A549 (cell line): ENCODE measurements around the gene VIL1. TPM values are rescaled to one million over a fixed set of nuclear protein-coding genes. Genes with fewer than 3 reads are reported as not detected.

Source experiments
- ATAC-seq, 2 experiments: fragments of 200-7000 bp in 1 of 2; fragments of >200 bp in 1 of 2; cut with Nextera tagmentation in 1 of 2; cut with Tn5 transposase in 1 of 2; 3 replicates each; pipeline versions ENCODE4 v1.8.0 to v1.9.1; 2018 to 2020; ENCODE audit warnings: mild to moderate bottlenecking in 1 of 2, moderate library complexity in 1 of 2
- CTCF ChIA-PET: fragments of 300-600 bp; sonication (Branson Sonifier 250); formaldehyde crosslinking; extraction: SDS; loops from one replicate; lab custom pipeline; 2021; ENCODE audit warnings: antibody characterized with exemption, inconsistent platforms; lab: Yijun Ruan, JAX
- POLR2A ChIA-PET: fragments of 350-600 bp; formaldehyde crosslinking; extraction: SDS; loops from one replicate; lab custom pipeline; 2021; ENCODE audit warnings: antibody characterized with exemption, inconsistent platforms; lab: Yijun Ruan, JAX
- DNase-seq, 2 experiments: peaks; one replicate each; pipeline versions ENCODE4 v3.0.0 to v3.0.0-alpha.2; 2011 to 2016; ENCODE audit warnings: low read depth in 1 of 2, low spot score in 1 of 2
- FAIRE-seq: peaks from 2 replicates; lab custom pipeline; 2011; peaks lifted over from hg19 to GRCh38; lab: Jason Lieb, UNC
- H3K27ac ChIP-seq, 2 experiments: fragments of >200 bp; sonication (Bioruptor Twin); formaldehyde crosslinking; 3 replicates each; pipeline ENCODE4 v1.5.1; 2016 to 2017
- H3K4me1 ChIP-seq: fragments of >200 bp; sonication (Bioruptor Twin); formaldehyde crosslinking; 3 replicates; pipeline ENCODE4 v1.6.1; 2016
- H3K4me2 ChIP-seq: fragments of >200 bp; sonication (Bioruptor Twin); formaldehyde crosslinking; 3 replicates; pipeline ENCODE4 v1.6.1; 2016
- H3K4me3 ChIP-seq: fragments of >200 bp; sonication (Bioruptor Twin); formaldehyde crosslinking; 3 replicates; pipeline ENCODE4 v1.5.1; 2016
- H3K9me3 ChIP-seq: fragments of >200 bp; sonication (Bioruptor Twin); formaldehyde crosslinking; 3 replicates; pipeline ENCODE4 v1.6.1; 2016
- ATOH8 ChIP-seq: fragments of 250-450 bp; sonication (Bioruptor Pico); IDR thresholded peaks from 2 replicates; pipeline ENCODE4 v1.5.0; 2020; ENCODE audit warnings: low read depth, mild to moderate bottlenecking, moderate library complexity
- BCL3 ChIP-seq: fragments of >200 bp; sonication (Bioruptor Twin); formaldehyde crosslinking; IDR thresholded peaks from 3 replicates; pipeline ENCODE4 v1.6.1; 2016
- CBX2 ChIP-seq: fragments of 200-600 bp; sonication (generic); IDR thresholded peaks from 2 replicates; pipeline ENCODE4 v1.6.1; 2016; ENCODE audit warnings: low read depth, mild to moderate bottlenecking, borderline replicate concordance
- CBX8 ChIP-seq: fragments of 200-600 bp; sonication (generic); IDR thresholded peaks from 2 replicates; pipeline ENCODE4 v1.6.1; 2016
- CHD2 ChIP-seq: fragments of 150-350 bp; IDR thresholded peaks from 2 replicates; pipeline ENCODE4 v1.6.1; 2014; ENCODE audit warnings: low read length; ENCODE audit not compliant: partially characterized antibody
- EHF ChIP-seq: fragments of 250-450 bp; sonication (Bioruptor Pico); IDR thresholded peaks from 2 replicates; pipeline ENCODE4 v1.5.0; 2020; ENCODE audit warnings: mild to moderate bottlenecking
- EHMT2 ChIP-seq: fragments of 200-600 bp; sonication (generic); IDR thresholded peaks from 2 replicates; pipeline ENCODE4 v1.6.1; 2016; ENCODE audit warnings: antibody characterized with exemption, low read depth, mild to moderate bottlenecking, moderate library complexity
- FOSL2 ChIP-seq, 2 experiments: fragments of 450-650 bp in 1 of 2; fragments of >200 bp in 1 of 2; sonication (Bioruptor Twin) in 1 of 2; formaldehyde crosslinking; IDR thresholded peaks; 2 replicates each; pipeline versions ENCODE4 v1.5.0 to v1.6.1; 2016 to 2020; ENCODE audit warnings: mild to moderate bottlenecking in 1 of 2, moderate library complexity in 1 of 2
- HDAC2 ChIP-seq: fragments of 200-600 bp; sonication (generic); IDR thresholded peaks from 2 replicates; pipeline ENCODE4 v1.6.1; 2016
- HEYL ChIP-seq: fragments of 250-450 bp; sonication (Bioruptor Pico); IDR thresholded peaks from 2 replicates; pipeline ENCODE4 v1.8.0; 2021; ENCODE audit warnings: mild to moderate bottlenecking, moderate library complexity
- HOXB5 ChIP-seq: fragments of 250-450 bp; sonication (Bioruptor Pico); IDR thresholded peaks from 2 replicates; pipeline ENCODE4 v1.5.0; 2020; ENCODE audit warnings: mild to moderate bottlenecking, moderate library complexity
- JUN ChIP-seq, 2 experiments: fragments of >200 bp; sonication (Bioruptor Twin); formaldehyde crosslinking; IDR thresholded peaks; 2 replicates in 1 of 2; 3 replicates in 1 of 2; pipeline ENCODE4 v1.6.1; 2016 to 2017
- JUNB ChIP-seq: fragments of >200 bp; sonication (Bioruptor Twin); formaldehyde crosslinking; IDR thresholded peaks from 2 replicates; pipeline ENCODE4 v1.6.1; 2016
- KDM1A ChIP-seq: fragments of 200-600 bp; sonication (generic); IDR thresholded peaks from 2 replicates; pipeline ENCODE4 v1.6.1; 2016; ENCODE audit warnings: low read depth, mild to moderate bottlenecking
- MAFK ChIP-seq: fragments of 450-650 bp; IDR thresholded peaks from 2 replicates; pipeline ENCODE4 v1.6.1; 2014; ENCODE audit not compliant: partially characterized antibody
- MAX ChIP-seq: IDR thresholded peaks from 2 replicates; pipeline ENCODE4 v1.6.1; 2012
- NR3C1 ChIP-seq: fragments of >200 bp; sonication (Bioruptor Twin); formaldehyde crosslinking; IDR thresholded peaks from 3 replicates; pipeline ENCODE4 v1.6.1; 2017
- PHF8 ChIP-seq: fragments of 200-600 bp; sonication (generic); IDR thresholded peaks from 2 replicates; pipeline ENCODE4 v1.6.1; 2016; ENCODE audit warnings: low read depth, mild to moderate bottlenecking, antibody characterized with exemption, moderate library complexity, borderline replicate concordance
- RARB ChIP-seq: fragments of 250-450 bp; sonication (Bioruptor Pico); IDR thresholded peaks from 2 replicates; pipeline ENCODE4 v1.8.0; 2021; ENCODE audit warnings: mild to moderate bottlenecking, moderate library complexity
- REST ChIP-seq: fragments of 200-600 bp; sonication (generic); IDR thresholded peaks from 2 replicates; pipeline ENCODE4 v1.6.1; 2016; ENCODE audit warnings: antibody characterized with exemption, mild to moderate bottlenecking, moderate library complexity
- RFX5 ChIP-seq: fragments of 450-650 bp; IDR thresholded peaks from 2 replicates; pipeline ENCODE4 v1.7.1; 2014; ENCODE audit warnings: antibody characterized with exemption, mild to moderate bottlenecking, moderate library complexity
- RNF2 ChIP-seq: fragments of 200-600 bp; sonication (generic); IDR thresholded peaks from 2 replicates; pipeline ENCODE4 v1.6.1; 2016; ENCODE audit warnings: low read depth, mild to moderate bottlenecking, antibody characterized with exemption, moderate library complexity, borderline replicate concordance
- SMC3 ChIP-seq: fragments of >200 bp; sonication (Bioruptor Twin); formaldehyde crosslinking; IDR thresholded peaks from 3 replicates; pipeline ENCODE4 v1.6.1; 2018; ENCODE audit warnings: inconsistent platforms
- SREBF2 ChIP-seq: fragments of 450-650 bp; IDR thresholded peaks from 2 replicates; pipeline ENCODE4 v1.6.1; 2014; ENCODE audit warnings: mild to moderate bottlenecking, moderate library complexity
- TFCP2L1 ChIP-seq: fragments of 250-450 bp; sonication (Bioruptor Pico); IDR thresholded peaks from 2 replicates; pipeline ENCODE4 v1.5.0; 2021; ENCODE audit warnings: mild to moderate bottlenecking
- TP53 ChIP-seq: fragments of 250-450 bp; sonication (Bioruptor Pico); IDR thresholded peaks from 2 replicates; pipeline ENCODE4 v1.5.0; 2021; ENCODE audit warnings: mild to moderate bottlenecking, moderate library complexity
- ZC3H11A ChIP-seq: fragments of 450-650 bp; IDR thresholded peaks from 2 replicates; pipeline ENCODE4 v1.6.1; 2014; ENCODE audit warnings: antibody characterized with exemption, mild to moderate bottlenecking
- ZFP36 ChIP-seq: fragments of 450-650 bp; IDR thresholded peaks from 2 replicates; pipeline ENCODE4 v1.6.1; 2014; ENCODE audit warnings: borderline replicate concordance; ENCODE audit not compliant: partially characterized antibody
- ZSCAN20 ChIP-seq: fragments of 250-450 bp; sonication (Bioruptor Pico); IDR thresholded peaks from 2 replicates; pipeline ENCODE4 v1.8.0; 2022; ENCODE audit warnings: mild to moderate bottlenecking, moderate library complexity
- WGBS: methylation state at CpG from one replicate; pipeline ENCODE4 v1.1.6; 2017; ENCODE audit errors: missing lambda C conversion rate; 5-methylcytosine and 5-hydroxymethylcytosine counted together
- polyA plus RNA-seq, 4 experiments: library from polyadenylated mRNA; depleted of rRNA in 3 of 4; stranded (reverse); fragments of >200 nt; fragmentation: RNase III in 1 of 4; extraction: RNeasy Plus Mini Kit Qiagen cat#74134 plus additional on column Dnase treatment in 1 of 4; gene quantifications; 2 replicates in 3 of 4; 3 replicates in 1 of 4; pipeline ENCODE4 v1.2.3, GENCODE V29; 2011 to 2017

Gene VIL1
- polyA plus RNA-seq, 2 of the 4 experiments (the other 2 are of a cell fraction): 1.9 to 2.3 TPM

GRCh38 chr2:218398437-218399390 is 20.2 kb upstream of the VIL1 start (continued):
- TF ChIP-seq EHF (CRISPR knock-in tag) (no peak), RFX5 (no peak), BCL3 (peak; percentile 17; the same call in 1 of the 3 replicates), CHD2 (no peak), FOSL2 (IDR thresholded peaks at IDR 0.05) (no peak), FOSL2 (CRISPR knock-in tag; IDR thresholded peaks at IDR 0.05) (no peak), TFCP2L1 (CRISPR knock-in tag) (no peak), MAFK (no peak)
- TF ChIP-seq, all 56 proteins: peak for 9

- Histone ChIP-seq H3K27ac (peak within 1 kb of the TSS; percentile 98 to 100), H3K4me2 (peak within 1 kb of the TSS; percentile 90), H3K4me3 (peak within 1 kb of the TSS; percentile 94), H3K9me3 (no peaks in the 10 kb centered on the region), H3K4me1 (peaks cover 39% of the 10 kb centered on the region)
- FAIRE-seq: no peak
- ChIA-PET POLR2A (no interaction called here), CTCF (no interaction called here)
- 2% methylated on average over 30 of the region's 78 CpGs for WGBS
- ATAC-seq: peak; percentile 36 to 49
- peak; percentile 86 to 96 for DNase-seq
- TF ChIP-seq HOXB5 (CRISPR knock-in tag) (peak; percentile 66), ZC3H11A (no peak), HEYL (CRISPR knock-in tag) (no peak), RNF2 (no peak; the same call in none of the 2 replicates), HDAC2 (peak; percentile 51; the same call in 1 of the 2 replicates), SMC3 (no peak), PHF8 (no peak), ZFP36 (no peak), SREBF2 (no peak), MAX (peak; percentile 92), CBX8 (no peak), TP53 (CRISPR knock-in tag) (peak; percentile 74; the same call in 1 of the 2 replicates), TFCP2L1 (CRISPR knock-in tag) (no peak), FOSL2 (IDR thresholded peaks at IDR 0.05) (no peak), FOSL2 (CRISPR knock-in tag; IDR thresholded peaks at IDR 0.05) (no peak), REST (no peak), MAFK (no peak), CBX2 (no peak), EHMT2 (no peak), KDM1A (peak; percentile 88; the same call in 1 of the 2 replicates), ATOH8 (0 out of 2 replicates have a peak, but pooled peaks have one; percentile 13), JUN (IDR thresholded peaks at IDR 0.05) (peak; percentile 77 to 96), NR3C1 (no peak), ZSCAN20 (CRISPR knock-in tag) (no peak), RARB (CRISPR knock-in tag) (no peak), JUNB (no peak), BCL3 (peak; percentile 38; the same call in 1 of the 3 replicates)
Observed at GRCh38 chr2:218399391-218400166, 19.3 kb upstream of the VIL1 start, which contains the start of gene CTDSP1. Gene CTDSP1, plus strand, starts transcription at chr2:218399868. Its CDS starts 223 bp downstream, at chr2:218400091.
